Activated T-helper 1 cell treated with Interleukin-2 at 50 U/mL for 16 hours (primary cell): ENCODE data around the gene ZNF154.
"Not testable (repeated sequence)": the region's sequence is repeated elsewhere in the genome, so short reads cannot be mapped to it uniquely, and the experiment has no call there.

Source experiments
- DNase-seq: peaks from one replicate; pipeline ENCODE4 v3.0.0-alpha.2; 2020; ENCODE audit warnings: low read depth

Gene ZNF154

GRCh38 chr19:57708641-57709361 is at the start of gene ZNF154:
Gene ZNF154 (minus strand): TSS chr19:57709204. CDS start chr19:57708971, 233 bp downstream.
- DNase-seq: no peak

DNA sequence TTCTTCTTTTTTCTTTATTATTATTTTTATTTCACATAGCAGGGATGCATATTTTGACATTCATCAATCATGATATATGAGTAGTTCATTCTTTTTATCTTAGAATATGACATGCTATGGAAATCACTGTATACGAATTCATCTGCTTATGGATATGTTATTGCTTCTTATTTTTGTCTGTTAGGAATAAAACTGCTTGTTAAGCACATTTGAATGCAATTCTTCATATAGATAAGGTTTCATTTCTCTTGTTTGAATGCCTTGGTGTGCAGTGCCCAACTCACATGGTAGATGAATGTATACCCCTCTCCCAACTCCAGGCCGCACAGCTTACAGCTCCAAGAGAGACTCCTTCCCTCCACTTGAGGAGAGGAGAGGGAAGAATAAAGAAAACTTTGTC is 48.9 kb upstream of the ZNF154 start:
- no peak for DNase-seq

DNA sequence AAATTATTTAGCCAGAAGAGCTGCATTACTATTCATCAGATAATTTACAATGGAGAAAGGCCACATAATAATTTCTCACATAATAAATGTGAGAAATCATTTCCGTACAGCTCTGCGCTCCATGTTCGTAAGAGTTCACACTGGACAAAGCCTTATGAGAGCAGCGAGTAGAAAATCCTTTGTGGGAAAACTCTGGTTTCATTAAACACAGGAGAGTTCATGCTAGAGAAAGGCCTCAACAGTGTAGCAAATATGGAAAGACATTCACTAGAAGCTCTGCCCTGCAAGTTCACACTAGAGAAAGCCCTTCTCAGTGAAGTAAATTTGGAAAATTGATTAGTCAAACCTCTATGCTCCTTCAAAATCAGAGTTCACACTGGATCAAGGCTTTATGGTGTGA is 46.0 kb upstream of the ZNF154 start:
- no peak for DNase-seq

DNA sequence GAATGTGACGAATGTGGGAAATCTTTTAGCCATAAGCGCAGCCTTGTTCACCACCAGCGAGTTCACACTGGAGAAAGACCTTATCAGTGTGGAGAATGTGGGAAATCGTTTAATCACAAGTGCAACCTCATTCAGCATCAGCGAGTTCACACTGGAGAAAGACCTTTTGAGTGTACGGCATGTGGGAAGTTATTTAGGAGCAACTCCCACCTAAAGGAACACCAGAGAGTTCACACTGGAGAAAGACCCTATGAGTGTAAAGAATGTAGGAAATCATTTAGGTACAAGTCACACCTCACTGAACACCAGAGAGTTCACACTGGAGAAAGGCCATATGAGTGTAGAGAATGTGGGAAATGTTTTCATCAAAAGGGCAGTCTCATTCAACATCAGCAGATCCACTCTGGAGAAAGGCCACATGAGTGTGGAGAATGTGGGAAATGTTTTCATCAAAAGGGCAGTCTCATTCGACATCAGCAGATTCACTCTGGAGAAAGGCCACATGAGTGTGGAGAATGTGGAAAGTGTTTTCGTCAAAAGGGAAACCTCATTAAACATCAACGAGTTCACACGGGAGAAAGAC is 45.2 kb upstream of the ZNF154 start:
- DNase-seq: no peak

DNA sequence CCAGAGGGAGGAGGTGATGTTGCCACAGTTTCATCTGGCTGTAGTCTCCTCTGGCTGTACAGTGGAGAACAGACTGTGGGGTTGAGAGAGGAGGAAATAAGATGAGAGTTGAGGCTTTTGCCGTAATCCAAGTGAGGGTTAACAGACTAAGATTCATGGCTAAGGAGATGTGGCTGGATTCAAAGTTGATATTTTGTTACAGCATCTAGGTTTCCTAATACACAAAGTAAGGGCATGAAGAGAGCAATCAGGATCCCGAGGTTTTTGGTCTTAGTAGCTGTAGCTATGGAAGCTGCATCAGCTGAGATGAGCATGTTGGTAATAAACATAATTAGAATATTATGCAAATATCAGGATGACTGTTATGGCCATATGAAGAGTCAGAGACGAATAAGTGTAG is 39.0 kb upstream of the ZNF154 start:
- no peak for DNase-seq

DNA sequence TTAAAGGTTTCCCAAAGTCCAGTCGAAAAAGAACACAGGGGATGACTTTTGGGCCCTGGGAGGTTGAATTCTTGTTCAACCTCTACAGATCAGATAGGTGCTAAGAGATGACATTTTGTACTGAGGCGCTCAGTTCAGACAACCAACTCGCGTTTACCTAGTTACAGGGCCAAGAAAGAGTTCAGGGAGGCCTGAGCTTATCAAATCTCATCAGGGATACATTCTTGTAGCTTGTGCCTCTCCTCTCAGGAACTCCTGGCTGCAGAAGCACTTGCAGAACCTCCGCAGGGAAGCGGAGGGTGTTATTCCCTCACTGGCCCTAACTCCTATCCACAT is 38.4 kb upstream of the ZNF154 start:
- no peak for DNase-seq

DNA sequence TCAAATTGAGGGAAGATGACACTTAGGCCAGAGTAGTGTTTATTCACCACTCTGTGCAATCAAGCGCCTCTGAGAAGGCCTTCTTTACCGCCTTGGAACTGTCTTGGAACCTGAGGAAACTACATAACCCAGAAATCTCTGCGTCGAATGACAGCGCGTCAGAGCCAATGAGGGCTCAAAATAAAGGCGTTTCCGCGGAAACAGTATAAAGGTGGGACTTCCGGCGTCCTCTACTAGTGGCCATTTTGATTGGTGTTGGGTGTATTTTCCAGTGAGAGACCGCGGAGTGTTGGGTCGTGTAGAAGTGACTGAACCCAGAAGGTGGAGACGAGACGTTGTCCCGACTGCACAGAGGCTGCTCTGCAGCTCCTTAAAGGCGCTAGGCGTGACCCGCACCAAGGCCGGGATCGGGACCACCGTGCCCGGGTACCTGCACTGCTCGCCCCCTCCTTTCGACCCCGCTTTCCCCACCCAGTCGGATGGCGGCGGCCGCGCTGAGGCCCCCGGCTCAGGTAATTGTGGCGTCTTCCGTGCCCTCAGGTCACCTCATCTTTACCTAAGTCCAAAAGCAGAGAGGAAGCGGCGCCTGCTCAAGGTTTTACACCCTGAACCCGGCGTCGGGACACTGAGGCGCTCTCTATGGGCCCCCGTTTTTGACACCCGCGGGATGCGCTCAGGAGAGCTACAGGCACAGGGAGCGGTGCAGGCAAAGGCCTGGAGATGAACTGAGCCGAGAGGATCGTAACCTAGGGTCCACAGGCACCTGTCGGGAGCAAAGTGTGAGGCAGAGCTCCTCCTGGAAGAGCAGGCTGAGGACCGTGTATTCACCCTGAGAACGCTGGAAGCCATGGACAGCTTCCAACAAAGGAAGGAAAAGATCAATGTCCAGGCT is 37.8 kb upstream of the ZNF154 start, which contains the start of gene ZNF776:
ZNF776 (plus strand) TSS at position 236 of the 892 bp plus-strand sequence; CDS start at position 480, 244 bp downstream.
- DNase-seq: peak; percentile 67

GRCh38 chr19:57738770-57739169 is 29.8 kb upstream of the ZNF154 start:
- DNase-seq: not testable (repeated sequence)

DNA sequence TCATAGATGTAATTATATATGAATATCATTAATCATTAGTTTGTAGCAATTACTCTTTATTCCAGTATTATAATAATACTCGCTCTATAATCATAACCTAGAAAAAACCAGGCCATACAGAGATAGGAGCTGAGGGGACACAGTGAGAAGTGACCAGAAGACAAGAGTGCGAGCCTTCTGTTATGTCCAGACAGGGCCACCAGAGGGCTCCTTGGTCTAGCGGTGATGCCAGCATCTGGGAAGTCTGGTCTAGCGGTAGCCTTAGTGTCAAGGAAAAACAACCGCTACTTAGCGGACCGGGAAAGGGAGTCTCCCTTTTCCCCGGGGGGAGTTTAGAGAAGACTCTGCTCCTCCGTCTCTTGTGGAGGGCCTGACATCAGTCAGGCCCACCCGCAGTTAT is 29.3 kb upstream of the ZNF154 start:
- not testable (repeated sequence) for DNase-seq

DNA sequence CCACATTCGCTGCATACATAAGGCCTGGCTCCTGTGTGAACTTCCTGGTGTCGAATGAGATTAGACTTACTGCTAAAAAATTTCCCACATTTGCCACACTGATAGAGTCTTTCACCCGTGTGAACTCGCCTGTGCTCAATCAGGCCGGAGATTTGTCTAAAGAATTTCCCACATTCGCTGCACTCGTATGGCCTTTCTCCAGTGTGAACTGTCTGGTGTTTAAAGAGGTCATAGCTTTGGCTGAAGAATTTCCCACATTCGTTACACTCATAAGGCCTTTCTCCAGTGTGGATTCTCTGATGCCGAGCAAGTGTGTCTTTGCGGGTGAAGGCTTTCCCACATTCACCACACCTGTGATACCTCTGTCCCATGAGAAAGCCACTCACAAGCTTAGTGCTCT is 11.9 kb upstream of the ZNF154 start:
- no peak for DNase-seq

GRCh38 chr19:57719901-57720519 is 11.0 kb upstream of the ZNF154 start:
- no peak for DNase-seq

DNA sequence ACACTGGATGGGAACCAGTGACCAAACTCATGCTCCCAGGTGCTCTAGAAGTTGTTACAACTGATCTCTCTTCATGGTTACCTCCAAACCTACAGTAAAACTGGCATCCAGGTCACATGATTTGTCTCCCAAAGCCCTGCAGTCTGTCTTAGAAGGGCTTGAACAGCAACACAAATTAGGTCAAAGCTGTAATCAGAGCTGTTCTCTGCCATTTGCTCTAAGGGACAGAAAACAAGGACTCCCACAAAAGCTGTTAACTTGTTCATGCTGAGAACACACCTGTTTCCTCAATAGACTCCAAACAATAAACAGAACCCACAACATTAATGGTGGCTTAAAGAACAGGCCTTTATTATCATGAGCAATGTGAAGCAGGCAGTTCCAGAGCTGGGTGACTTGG is 10.4 kb upstream of the ZNF154 start:
- DNase-seq: no peak

GRCh38 chr19:57712222-57712621 is 3.2 kb upstream of the ZNF154 start:
- no peak for DNase-seq

DNA sequence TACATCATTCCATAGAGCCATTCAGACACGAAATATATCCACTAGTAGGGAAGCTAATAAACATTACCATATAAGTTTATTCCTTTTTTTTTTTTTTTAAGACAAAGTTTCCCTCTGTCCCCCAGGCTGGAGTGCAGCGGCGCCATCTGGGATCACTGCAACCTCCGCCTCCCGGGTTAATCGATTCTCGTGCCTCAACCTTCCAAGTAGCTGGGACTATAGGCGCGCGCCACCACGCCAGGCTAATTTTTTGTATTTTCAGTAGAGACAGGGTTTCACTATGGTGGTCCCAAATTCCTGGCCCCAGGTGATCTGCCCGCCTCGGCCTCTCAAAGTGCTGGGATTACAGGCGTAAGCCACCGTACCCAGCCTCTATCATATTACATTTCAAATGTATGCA is 612 bp upstream of the ZNF154 start:
- no peak for DNase-seq

DNA sequence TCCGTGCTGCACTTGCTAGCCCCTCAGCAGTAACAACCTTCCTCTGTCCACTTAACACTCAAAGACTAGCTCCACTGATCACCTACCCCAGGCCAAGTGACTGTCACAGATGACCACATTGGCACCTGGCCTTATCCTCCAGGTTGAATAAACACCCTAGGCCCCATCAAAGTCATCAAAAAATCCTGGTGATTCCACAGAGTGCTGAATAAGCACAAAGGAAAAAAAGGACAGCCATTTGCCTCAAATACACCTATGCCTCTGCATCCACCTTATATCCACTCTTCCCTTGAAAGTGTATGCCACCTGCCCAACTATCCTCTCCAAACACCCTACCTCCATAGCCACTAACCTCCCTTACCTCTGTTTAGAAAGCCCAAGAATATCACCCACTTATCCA is 2.7 kb downstream of the ZNF154 start:
- DNase-seq: no peak

DNA sequence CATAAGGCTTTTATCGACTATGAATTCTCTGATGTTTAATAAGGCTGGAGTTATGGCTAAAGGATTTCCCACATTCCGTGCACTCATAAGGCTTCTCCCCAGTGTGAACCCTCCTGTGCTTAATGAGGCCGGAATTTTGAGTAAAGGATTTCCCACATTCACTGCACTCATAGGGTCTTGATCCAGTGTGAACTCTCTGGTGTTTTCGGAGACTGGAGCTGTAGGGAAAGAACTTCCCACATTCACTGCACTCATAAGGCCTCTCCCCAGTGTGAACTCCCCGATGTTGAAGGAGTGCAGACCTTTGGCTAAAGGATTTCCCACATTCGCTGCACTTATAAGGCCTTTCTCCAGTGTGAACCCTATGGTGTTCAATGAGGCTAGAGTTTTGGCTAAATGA is 7.4 kb downstream of the ZNF154 start:
- no peak for DNase-seq

DNA sequence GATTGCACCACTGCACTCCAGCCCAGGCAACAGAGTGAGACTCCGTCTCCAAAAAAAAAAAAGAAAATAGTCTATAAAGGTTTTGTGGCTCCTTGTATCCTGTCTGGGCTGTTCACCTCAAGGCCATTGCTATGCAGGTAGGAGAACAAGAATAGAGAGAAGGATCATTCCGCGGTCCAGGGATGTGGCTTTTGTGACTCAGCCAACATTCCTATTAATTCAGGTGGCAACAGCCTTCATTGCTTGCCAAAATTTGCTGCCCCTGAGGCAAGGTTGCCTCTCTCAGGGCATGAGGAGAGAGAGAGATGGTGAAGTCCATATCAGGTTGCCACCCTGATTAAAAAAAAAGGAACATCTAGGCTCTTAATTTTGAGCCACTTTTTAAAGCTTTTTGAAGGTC is 19.3 kb downstream of the ZNF154 start:
- no peak for DNase-seq

DNA sequence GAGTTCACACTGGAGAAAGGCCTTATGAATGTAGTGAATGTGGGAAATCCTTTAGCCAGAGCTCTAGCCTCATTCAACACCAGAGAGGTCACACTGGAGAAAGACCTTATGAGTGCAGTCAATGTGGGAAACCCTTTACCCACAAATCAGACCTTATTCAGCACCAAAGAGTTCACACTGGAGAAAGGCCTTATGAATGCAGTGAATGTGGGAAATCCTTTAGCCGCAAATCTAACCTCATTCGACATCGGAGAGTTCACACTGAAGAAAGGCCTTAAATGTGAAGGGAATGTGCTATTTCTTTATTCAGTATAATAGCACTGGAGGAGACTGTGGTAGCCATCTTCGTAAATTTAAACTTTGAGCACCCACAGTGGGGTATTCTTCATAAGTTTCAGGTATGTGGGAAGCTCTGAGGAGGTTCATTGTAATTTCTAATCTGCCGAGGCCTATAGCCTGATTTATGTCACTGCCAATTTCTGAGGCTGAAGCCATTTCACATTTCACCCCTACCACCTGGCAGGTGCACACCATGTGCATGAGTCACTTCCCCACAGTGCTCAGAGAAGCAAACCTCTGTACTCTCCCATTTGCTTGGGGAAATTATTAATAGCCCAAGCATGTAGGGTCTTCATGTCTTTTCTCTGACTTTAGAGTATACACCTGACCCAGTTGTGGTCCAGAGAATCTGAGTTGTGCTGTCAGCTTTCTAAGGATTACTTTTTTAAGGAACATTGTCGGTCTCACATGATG is 20.8 kb downstream of the ZNF154 start:
- DNase-seq: no peak

DNA sequence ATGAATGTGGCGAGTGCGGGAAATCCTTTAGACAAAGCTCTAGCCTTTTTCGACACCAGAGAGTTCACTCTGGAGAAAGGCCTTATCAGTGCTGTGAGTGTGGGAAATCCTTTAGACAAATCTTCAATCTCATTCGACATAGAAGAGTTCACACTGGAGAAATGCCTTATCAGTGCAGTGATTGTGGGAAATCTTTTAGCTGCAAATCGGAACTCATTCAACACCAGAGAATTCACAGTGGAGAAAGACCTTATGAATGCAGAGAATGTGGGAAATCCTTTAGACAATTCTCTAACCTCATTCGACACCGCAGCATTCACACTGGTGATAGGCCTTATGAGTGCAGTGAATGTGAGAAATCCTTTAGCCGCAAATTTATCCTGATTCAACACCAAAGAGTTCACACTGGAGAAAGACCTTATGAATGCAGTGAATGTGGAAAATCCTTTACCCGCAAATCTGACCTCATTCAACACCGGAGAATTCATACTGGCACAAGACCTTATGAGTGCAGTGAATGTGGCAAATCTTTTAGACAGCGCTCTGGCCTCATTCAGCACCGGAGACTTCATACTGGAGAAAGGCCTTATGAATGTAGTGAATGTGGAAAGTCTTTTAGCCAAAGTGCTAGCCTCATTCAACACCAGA is 21.5 kb downstream of the ZNF154 start:
- DNase-seq: no peak

GRCh38 chr19:57686727-57687126 is 22.3 kb downstream of the ZNF154 start:
- DNase-seq: no peak

- no peak for DNase-seq
Observed at GRCh38 chr19:57682226-57682766, 26.7 kb downstream of the ZNF154 start.
